ENCODE results near the gene RHOXF2B.
"Not testable (repeated sequence)": the region's sequence is repeated elsewhere in the genome, so short reads cannot be mapped to it uniquely, and the experiment has no call there.

RHOXF2B gene

GRCh38 chrX:120077590-120077989 lies at the start of gene RHOXF2B:
RHOXF2B (minus strand) TSS chrX:120077690; CDS start chrX:120077552, 138 bp downstream.
- no CpG with 5 or more reads among the region's 15 CpGs for WGBS (ENCODE audit: insufficient coverage, insufficient read length)
- not testable (repeated sequence) for H3K4me3 ChIP-seq (ENCODE audit: low read length); H3K27me3 ChIP-seq (ENCODE audit: control insufficient read depth, insufficient read depth, low read length); H3K9me3 ChIP-seq (ENCODE audit: control insufficient read depth, insufficient read depth, low read length); H3K27ac ChIP-seq (ENCODE audit: low read length); DNase-seq (ENCODE audit: low read depth, low spot score); H3K4me1 ChIP-seq (ENCODE audit: control insufficient read depth, insufficient read depth, low read length); H3K36me3 ChIP-seq (ENCODE audit: control insufficient read depth, insufficient read depth, low read length)

DNA sequence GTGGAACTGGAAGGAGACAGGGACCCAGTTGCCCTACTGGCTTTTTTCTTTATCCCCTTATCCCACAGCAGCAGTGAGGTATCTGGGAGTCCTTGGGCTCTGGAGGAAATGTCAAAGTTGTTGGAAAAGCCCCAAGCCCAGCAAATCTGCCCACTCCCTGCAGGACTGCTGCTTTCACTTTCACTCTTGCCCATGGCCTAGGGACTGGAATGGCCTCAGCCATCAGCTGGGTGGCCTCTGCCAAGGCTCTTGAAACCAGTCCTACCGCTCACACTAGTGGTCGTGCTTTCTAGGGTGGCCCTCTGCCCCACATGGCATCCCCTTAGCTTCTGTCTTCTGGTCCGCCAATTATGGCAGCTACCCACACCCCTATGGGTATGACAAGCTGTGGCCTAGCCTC lies 48.0 kb upstream of the RHOXF2B start:
- no peaks in the 10 kb centered on the region; the same call in 1 of the 2 replicates for H3K4me1 ChIP-seq (ENCODE audit: control insufficient read depth, insufficient read depth, low read length)
- H3K9me3 ChIP-seq (ENCODE audit: control insufficient read depth, insufficient read depth, low read length): no peaks in the 10 kb centered on the region
- no peaks in the 10 kb centered on the region for H3K36me3 ChIP-seq (ENCODE audit: control insufficient read depth, insufficient read depth, low read length)
- DNase-seq (ENCODE audit: low read depth, low spot score): no peak
- H3K4me3 ChIP-seq (ENCODE audit: low read length): no peak overlapping the region
- no peaks in the 10 kb centered on the region for H3K27me3 ChIP-seq (ENCODE audit: control insufficient read depth, insufficient read depth, low read length)
- no peak overlapping the region for H3K27ac ChIP-seq (ENCODE audit: low read length)
- no CpG with 5 or more reads among the region's 3 CpGs for WGBS (ENCODE audit: insufficient coverage, insufficient read length)

- no peaks in the 10 kb centered on the region for H3K36me3 ChIP-seq (ENCODE audit: control insufficient read depth, insufficient read depth, low read length)
- H3K4me3 ChIP-seq (ENCODE audit: low read length): no peak overlapping the region
- H3K27me3 ChIP-seq (ENCODE audit: control insufficient read depth, insufficient read depth, low read length): no peaks in the 10 kb centered on the region
- no CpG with 5 or more reads among the region's 12 CpGs for WGBS (ENCODE audit: insufficient coverage, insufficient read length)
- DNase-seq (ENCODE audit: low read depth, low spot score): no peak
- no peaks in the 10 kb centered on the region; the same call in 1 of the 2 replicates for H3K4me1 ChIP-seq (ENCODE audit: control insufficient read depth, insufficient read depth, low read length)
- no peaks in the 10 kb centered on the region for H3K9me3 ChIP-seq (ENCODE audit: control insufficient read depth, insufficient read depth, low read length)
- no peak overlapping the region for H3K27ac ChIP-seq (ENCODE audit: low read length)
These were observed 42.7 kb upstream of the RHOXF2B start for GRCh38 chrX:120120223-120120622.

DNA sequence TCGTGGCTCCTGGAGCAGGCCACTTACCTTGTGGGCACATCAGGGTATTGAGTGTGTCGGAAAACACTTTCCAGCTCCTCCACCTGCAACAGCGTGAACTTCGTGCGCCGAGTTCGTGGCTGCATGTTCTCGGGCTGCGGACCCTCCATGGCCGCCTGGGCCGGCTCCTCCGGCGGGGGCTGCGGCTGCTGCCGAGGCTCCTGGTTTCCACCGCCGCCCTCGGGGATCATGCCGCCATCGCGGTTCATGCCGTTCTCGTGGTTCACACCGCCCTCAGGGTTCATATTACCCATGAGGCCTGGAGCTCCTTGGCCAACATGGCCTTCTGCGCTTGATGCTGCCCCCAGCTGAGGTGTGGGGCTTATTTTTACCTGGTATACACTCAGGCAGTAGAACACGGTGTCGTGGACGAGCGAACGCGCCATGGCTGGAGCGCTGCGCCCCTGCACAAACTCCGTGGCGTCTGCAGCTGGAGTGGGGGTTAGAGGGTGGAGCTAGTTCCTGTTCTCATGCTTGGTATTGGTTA lies 38.0 kb upstream of the RHOXF2B start, which contains the start of gene RHOXF1:
Gene RHOXF1 (minus strand): TSS at position 476 of the 526 bp plus-strand sequence. CDS start 51 bp downstream, at position 425.
- Histone ChIP-seq H3K27me3 (ENCODE audit: control insufficient read depth, insufficient read depth, low read length) (no peaks in the 10 kb centered on the region), H3K4me3 (ENCODE audit: low read length) (no peak within 1 kb of the TSS), H3K4me1 (ENCODE audit: control insufficient read depth, insufficient read depth, low read length) (no peaks in the 10 kb centered on the region; the same call in 1 of the 2 replicates), H3K27ac (ENCODE audit: low read length) (no peak within 1 kb of the TSS), H3K9me3 (ENCODE audit: control insufficient read depth, insufficient read depth, low read length) (no peaks in the 10 kb centered on the region), H3K36me3 (ENCODE audit: control insufficient read depth, insufficient read depth, low read length) (no peaks in the 10 kb centered on the region)
- no CpG with 5 or more reads among the region's 35 CpGs for WGBS (ENCODE audit: insufficient coverage, insufficient read length)
- no peak for DNase-seq (ENCODE audit: low read depth, low spot score)

DNA sequence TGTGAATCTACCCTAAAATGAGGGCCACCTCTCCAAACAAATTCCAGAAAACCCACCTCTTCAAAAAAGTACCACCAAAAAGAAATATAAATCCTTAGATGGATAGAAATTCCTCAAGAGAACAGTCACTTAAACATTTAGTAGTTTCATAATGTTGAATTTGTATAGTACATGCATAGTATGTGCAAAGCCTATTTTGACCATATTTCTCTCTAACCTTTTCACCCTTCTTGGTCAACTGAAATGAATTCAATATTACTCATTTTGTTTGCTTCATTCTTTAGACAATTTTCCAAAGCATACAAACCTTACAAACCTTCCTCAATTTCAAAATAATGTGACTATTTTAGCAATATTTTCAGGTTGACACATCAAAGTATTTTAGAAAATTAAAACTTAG lies 34.1 kb upstream of the RHOXF2B start:
- Histone ChIP-seq H3K4me3 (ENCODE audit: low read length) (no peak overlapping the region), H3K27me3 (ENCODE audit: control insufficient read depth, insufficient read depth, low read length) (no peaks in the 10 kb centered on the region), H3K4me1 (ENCODE audit: control insufficient read depth, insufficient read depth, low read length) (no peaks in the 10 kb centered on the region; the same call in 1 of the 2 replicates), H3K27ac (ENCODE audit: low read length) (no peak overlapping the region), H3K9me3 (ENCODE audit: control insufficient read depth, insufficient read depth, low read length) (no peaks in the 10 kb centered on the region), H3K36me3 (ENCODE audit: control insufficient read depth, insufficient read depth, low read length) (no peaks in the 10 kb centered on the region)
- no peak for DNase-seq (ENCODE audit: low read depth, low spot score)

DNA sequence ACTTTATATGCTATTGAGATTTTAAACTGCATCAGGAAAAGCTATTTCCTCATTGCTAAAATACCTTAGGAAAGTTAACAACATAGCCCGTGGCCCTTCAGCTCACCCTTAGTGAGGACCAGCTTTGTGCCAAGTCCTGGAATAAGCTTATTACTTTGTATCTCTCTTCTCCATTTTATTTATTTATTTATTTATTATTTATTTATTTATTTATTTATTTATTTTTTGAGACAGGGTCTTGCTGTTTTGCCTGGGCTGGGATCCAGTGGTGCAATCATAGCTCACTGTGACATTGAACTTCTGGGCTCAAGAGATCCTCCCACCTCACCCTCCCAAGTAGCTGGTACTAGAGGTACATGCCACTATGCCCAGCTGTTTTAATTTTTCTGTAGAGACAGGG lies 31.9 kb upstream of the RHOXF2B start:
- Histone ChIP-seq H3K9me3 (ENCODE audit: control insufficient read depth, insufficient read depth, low read length) (no peaks in the 10 kb centered on the region), H3K4me3 (ENCODE audit: low read length) (no peak overlapping the region), H3K4me1 (ENCODE audit: control insufficient read depth, insufficient read depth, low read length) (no peaks in the 10 kb centered on the region), H3K27ac (ENCODE audit: low read length) (no peak overlapping the region), H3K36me3 (ENCODE audit: control insufficient read depth, insufficient read depth, low read length) (no peaks in the 10 kb centered on the region), H3K27me3 (ENCODE audit: control insufficient read depth, insufficient read depth, low read length) (no peaks in the 10 kb centered on the region)
- WGBS (ENCODE audit: insufficient coverage, insufficient read length): no CpG with 5 or more reads among the region's 1 CpG
- no peak for DNase-seq (ENCODE audit: low read depth, low spot score)

- not testable (repeated sequence) for H3K27ac ChIP-seq (ENCODE audit: low read length); H3K9me3 ChIP-seq (ENCODE audit: control insufficient read depth, insufficient read depth, low read length); H3K36me3 ChIP-seq (ENCODE audit: control insufficient read depth, insufficient read depth, low read length); H3K4me3 ChIP-seq (ENCODE audit: low read length); DNase-seq (ENCODE audit: low read depth, low spot score); H3K27me3 ChIP-seq (ENCODE audit: control insufficient read depth, insufficient read depth, low read length); H3K4me1 ChIP-seq (ENCODE audit: control insufficient read depth, insufficient read depth, low read length)
- WGBS (ENCODE audit: insufficient coverage, insufficient read length): no CpG with 5 or more reads among the region's 2 CpGs
These were observed 27.2 kb upstream of the RHOXF2B start for GRCh38 chrX:120104707-120105106.

DNA sequence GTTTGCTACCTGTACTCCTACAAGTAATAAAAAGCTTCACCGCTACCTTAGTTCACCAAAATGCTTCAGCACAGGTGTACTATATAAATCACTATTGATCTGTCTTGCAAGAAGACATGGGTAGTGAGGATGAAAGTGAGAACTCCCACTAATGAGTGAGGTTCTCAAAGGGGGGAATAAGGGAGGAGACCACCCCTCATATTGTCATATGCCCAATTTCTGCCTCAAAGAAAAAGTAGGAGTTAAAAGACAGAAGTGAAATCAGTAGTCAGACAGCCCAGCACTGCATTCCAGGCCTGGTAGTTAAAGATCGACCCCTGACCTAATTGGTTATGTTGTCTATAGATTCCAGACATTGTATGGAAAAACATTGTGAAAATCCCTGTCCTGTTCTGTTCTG lies 23.6 kb upstream of the RHOXF2B start:
- H3K4me1 ChIP-seq (ENCODE audit: control insufficient read depth, insufficient read depth, low read length); H3K27me3 ChIP-seq (ENCODE audit: control insufficient read depth, insufficient read depth, low read length); H3K36me3 ChIP-seq (ENCODE audit: control insufficient read depth, insufficient read depth, low read length); H3K9me3 ChIP-seq (ENCODE audit: control insufficient read depth, insufficient read depth, low read length); H3K4me3 ChIP-seq (ENCODE audit: low read length); H3K27ac ChIP-seq (ENCODE audit: low read length); DNase-seq (ENCODE audit: low read depth, low spot score): not testable (repeated sequence)
- WGBS (ENCODE audit: insufficient coverage, insufficient read length): no CpG with 5 or more reads among the region's 2 CpGs

DNA sequence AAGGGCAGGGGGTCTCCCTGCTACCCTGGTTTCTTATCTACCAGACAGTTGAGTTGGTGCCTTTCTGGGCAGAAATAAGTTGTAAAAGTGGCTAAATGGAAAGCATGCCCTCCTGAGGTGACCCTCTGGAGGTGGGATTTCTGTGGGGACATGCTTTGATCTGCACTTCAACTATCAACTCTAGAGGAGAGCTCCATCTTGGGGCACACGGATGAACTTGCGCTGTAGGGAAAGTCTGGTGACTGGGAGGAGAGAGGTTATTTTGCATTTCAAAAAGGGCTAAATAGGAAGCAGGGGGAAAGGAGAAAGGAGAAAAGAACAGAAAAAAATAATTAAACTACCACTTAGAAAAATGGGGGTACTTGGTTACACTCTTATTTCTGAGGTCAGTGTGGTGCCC lies 12.7 kb upstream of the RHOXF2B start:
- no peaks in the 10 kb centered on the region for H3K9me3 ChIP-seq (ENCODE audit: control insufficient read depth, insufficient read depth, low read length)
- no peak overlapping the region for H3K4me3 ChIP-seq (ENCODE audit: low read length)
- no peaks in the 10 kb centered on the region for H3K4me1 ChIP-seq (ENCODE audit: control insufficient read depth, insufficient read depth, low read length)
- WGBS (ENCODE audit: insufficient coverage, insufficient read length): no CpG with 5 or more reads among the region's 2 CpGs
- no peaks in the 10 kb centered on the region for H3K36me3 ChIP-seq (ENCODE audit: control insufficient read depth, insufficient read depth, low read length)
- H3K27me3 ChIP-seq (ENCODE audit: control insufficient read depth, insufficient read depth, low read length): no peaks in the 10 kb centered on the region
- no peak overlapping the region for H3K27ac ChIP-seq (ENCODE audit: low read length)
- peak; percentile 5 for DNase-seq (ENCODE audit: low read depth, low spot score)

DNA sequence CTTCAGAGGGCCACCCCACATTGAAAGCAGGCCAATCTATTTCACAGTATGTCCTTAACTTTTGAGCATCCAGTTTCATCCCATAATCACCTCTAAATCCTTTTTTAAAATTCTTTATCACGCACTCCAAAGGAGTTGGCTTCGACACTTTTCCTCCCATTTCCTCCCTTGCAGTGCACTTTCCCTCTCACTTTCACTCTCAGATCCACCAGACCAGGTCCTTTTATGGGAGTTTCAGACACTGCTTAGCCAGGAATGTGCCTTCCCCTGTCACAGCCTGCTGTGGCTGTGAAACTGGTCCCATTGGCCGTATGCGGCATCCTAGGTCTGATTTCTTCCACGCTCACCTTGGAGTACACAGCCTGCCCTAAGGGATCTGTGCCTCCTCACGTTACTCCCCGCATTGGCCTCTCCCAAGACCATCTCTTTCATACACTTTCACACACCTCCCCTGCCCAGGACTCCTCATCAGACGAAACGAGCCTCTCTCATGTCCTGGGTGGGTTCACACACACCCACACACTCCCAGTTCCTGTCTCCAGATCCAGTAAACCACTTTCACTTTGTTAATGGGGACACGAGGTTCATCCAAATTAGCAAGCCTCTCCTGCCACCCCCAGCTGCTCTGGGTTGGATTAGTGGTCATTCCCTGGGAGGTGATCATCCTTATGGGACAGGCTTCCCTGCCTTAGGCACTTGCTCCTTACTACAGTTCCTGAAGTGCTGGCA lies 10.0 kb upstream of the RHOXF2B start:
- Histone ChIP-seq H3K27ac (ENCODE audit: low read length) (no peak overlapping the region), H3K4me3 (ENCODE audit: low read length) (no peak overlapping the region), H3K9me3 (ENCODE audit: control insufficient read depth, insufficient read depth, low read length) (no peaks in the 10 kb centered on the region), H3K4me1 (ENCODE audit: control insufficient read depth, insufficient read depth, low read length) (no peaks in the 10 kb centered on the region), H3K27me3 (ENCODE audit: control insufficient read depth, insufficient read depth, low read length) (no peaks in the 10 kb centered on the region), H3K36me3 (ENCODE audit: control insufficient read depth, insufficient read depth, low read length) (no peaks in the 10 kb centered on the region)
- no peak for DNase-seq (ENCODE audit: low read depth, low spot score)
- no CpG with 5 or more reads among the region's 10 CpGs for WGBS (ENCODE audit: insufficient coverage, insufficient read length)
